Right atrium auricular region (tissue), 2 donors: ENCODE measurements around the gene CST9L. TPM values are rescaled to one million over a fixed set of nuclear protein-coding genes. Genes with fewer than 3 reads are reported as not detected.

Experiments used
- DNase-seq: peaks from one replicate; pipeline ENCODE4 v3.0.0-alpha.2; 2019; ENCODE audit warnings: low spot score
- H3K27ac ChIP-seq, 2 donors: fragments of 200-600 bp; sonication (generic); 1 replicate in 1 of 2; 2 replicates in 1 of 2; pipeline ENCODE4 v1.5.1; 2016 to 2019
- H3K27me3 ChIP-seq, 2 donors: fragments of 200-600 bp; sonication (generic); one replicate each; pipeline versions ENCODE4 v1.5.1 to v1.6.0; 2017 to 2019
- H3K36me3 ChIP-seq: fragments of 200-600 bp; sonication (generic); one replicate; pipeline ENCODE4 v1.5.1; 2016
- H3K4me1 ChIP-seq, 2 donors: fragments of 200-600 bp; sonication (generic); one replicate each; pipeline versions ENCODE4 v1.5.1 to v1.6.0; 2017 to 2019
- H3K4me3 ChIP-seq, 2 donors: fragments of 200-600 bp; sonication (generic); 1 replicate in 1 of 2; 2 replicates in 1 of 2; pipeline ENCODE4 v1.5.1; 2017 to 2019; ENCODE audit warnings: mild to moderate bottlenecking in 1 of 2, moderate library complexity in 1 of 2
- H3K9me3 ChIP-seq, 2 donors: fragments of 200-600 bp; sonication (generic); one replicate each; pipeline ENCODE4 v1.5.1; 2019
- CTCF ChIP-seq, 2 donors: fragments of 200-600 bp; sonication (generic); IDR thresholded peaks; one replicate each; pipeline ENCODE4 v1.5.1; 2019; ENCODE audit warnings: antibody characterized with exemption in 2 of 2
- total RNA-seq, 2 donors: library from RNA; depleted of rRNA; stranded (reverse); fragments of >200 nt; gene quantifications; one replicate each; pipeline ENCODE4 v1.1.0, GENCODE V29; 2016

Gene CST9L
- total RNA-seq, 2 donors from 2014 or later = not detected

- Histone ChIP-seq H3K27me3 (no peaks in the 10 kb centered on the region), H3K4me1 (no peaks in the 10 kb centered on the region), H3K4me3 (no peak overlapping the region), H3K27ac (no peak overlapping the region), H3K36me3 (no peaks in the 10 kb centered on the region), H3K9me3 (no peaks in the 10 kb centered on the region)
- DNase-seq = no peak
- no peak for TF ChIP-seq CTCF (IDR thresholded peaks at IDR 0.05)
Observed at GRCh38 chr20:23603321-23603720, 35.0 kb upstream of the CST9L start.

GRCh38 chr20:23602699-23603098 is 34.4 kb upstream of the CST9L start:
- Histone ChIP-seq H3K27me3 (no peaks in the 10 kb centered on the region), H3K4me1 (no peaks in the 10 kb centered on the region), H3K36me3 (no peaks in the 10 kb centered on the region), H3K4me3 (no peak overlapping the region), H3K27ac (no peak overlapping the region), H3K9me3 (no peaks in the 10 kb centered on the region)
- no peak for TF ChIP-seq CTCF (IDR thresholded peaks at IDR 0.05)
- DNase-seq = no peak

- Histone ChIP-seq H3K27me3 (no peaks in the 10 kb centered on the region), H3K9me3 (no peaks in the 10 kb centered on the region), H3K36me3 (no peaks in the 10 kb centered on the region), H3K4me1 (no peaks in the 10 kb centered on the region), H3K27ac (no peak overlapping the region), H3K4me3 (no peak overlapping the region)
- TF ChIP-seq CTCF (IDR thresholded peaks at IDR 0.05) = no peak
- no peak for DNase-seq
Observed at GRCh38 chr20:23602241-23602640, 34.0 kb upstream of the CST9L start.

- H3K27ac ChIP-seq = no peak overlapping the region
Observed at GRCh38 chr20:23601715-23602114, 33.4 kb upstream of the CST9L start.

GRCh38 chr20:23598481-23598880 is 30.2 kb upstream of the CST9L start:
- Histone ChIP-seq H3K36me3 (no peaks in the 10 kb centered on the region), H3K9me3 (no peaks in the 10 kb centered on the region), H3K4me1 (no peaks in the 10 kb centered on the region), H3K4me3 (no peak overlapping the region), H3K27ac (no peak overlapping the region), H3K27me3 (no peaks in the 10 kb centered on the region)
- DNase-seq = no peak
- no peak for TF ChIP-seq CTCF (IDR thresholded peaks at IDR 0.05)

More at GRCh38 chr20:23601715-23602114, 33.4 kb upstream of the CST9L start:
- no peaks in the 10 kb centered on the region for H3K27me3 ChIP-seq
- H3K4me3 ChIP-seq = no peak overlapping the region
- no peak for TF ChIP-seq CTCF (IDR thresholded peaks at IDR 0.05)
- H3K9me3 ChIP-seq = no peaks in the 10 kb centered on the region
- DNase-seq = no peak
- no peaks in the 10 kb centered on the region for H3K4me1 ChIP-seq
- no peaks in the 10 kb centered on the region for H3K36me3 ChIP-seq

- Histone ChIP-seq H3K9me3 (no peaks in the 10 kb centered on the region), H3K4me1 (no peaks in the 10 kb centered on the region), H3K36me3 (no peaks in the 10 kb centered on the region), H3K4me3 (no peak overlapping the region), H3K27me3 (no peaks in the 10 kb centered on the region), H3K27ac (no peak overlapping the region)
- TF ChIP-seq CTCF (IDR thresholded peaks at IDR 0.05) = no peak
- no peak for DNase-seq
Observed at GRCh38 chr20:23596579-23597250, 28.4 kb upstream of the CST9L start.
